ENCODE data around the gene ARL5A. TPM values are rescaled to one million over a fixed set of nuclear protein-coding genes. Genes with fewer than 3 reads are reported as not detected.

The ARL5A gene
- total RNA-seq, 2 donors from 2014 or later: 44.1 to 133 TPM

DNA sequence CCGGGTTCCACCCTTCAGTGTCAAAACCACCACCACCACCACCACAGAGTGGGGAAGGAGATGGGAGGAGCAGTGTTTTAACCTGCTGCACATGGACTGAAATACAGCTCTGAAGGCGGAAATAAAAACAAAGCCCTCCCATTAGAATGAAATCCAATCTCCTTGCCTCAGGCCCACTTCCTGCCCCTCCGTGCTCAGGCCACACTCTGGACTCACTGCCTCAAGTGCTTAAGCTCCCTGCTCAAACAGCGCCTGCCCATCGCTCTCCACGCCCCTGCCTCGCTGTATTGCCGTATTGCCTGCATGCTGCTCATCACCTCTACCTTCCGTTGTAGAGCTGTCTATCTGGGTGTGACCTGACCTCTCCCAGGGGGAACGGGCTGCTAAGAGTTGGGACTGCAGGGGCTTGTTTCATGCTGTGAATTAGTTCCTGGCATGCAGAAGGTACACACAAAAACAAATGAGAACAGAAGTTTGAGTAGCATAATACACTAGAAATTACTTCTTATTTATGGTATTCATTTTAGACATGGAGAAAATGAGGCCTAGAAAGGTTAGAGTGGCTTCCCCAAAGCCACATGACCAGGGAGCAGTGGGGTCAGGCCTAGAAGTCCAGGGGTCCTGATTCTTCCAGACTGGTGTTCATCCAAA lies 62.3 kb downstream of the ARL5A start:
- ATAC-seq (ENCODE audit: insufficient number of reproducible peaks, low FRiP score, low read depth): no peak

DNA sequence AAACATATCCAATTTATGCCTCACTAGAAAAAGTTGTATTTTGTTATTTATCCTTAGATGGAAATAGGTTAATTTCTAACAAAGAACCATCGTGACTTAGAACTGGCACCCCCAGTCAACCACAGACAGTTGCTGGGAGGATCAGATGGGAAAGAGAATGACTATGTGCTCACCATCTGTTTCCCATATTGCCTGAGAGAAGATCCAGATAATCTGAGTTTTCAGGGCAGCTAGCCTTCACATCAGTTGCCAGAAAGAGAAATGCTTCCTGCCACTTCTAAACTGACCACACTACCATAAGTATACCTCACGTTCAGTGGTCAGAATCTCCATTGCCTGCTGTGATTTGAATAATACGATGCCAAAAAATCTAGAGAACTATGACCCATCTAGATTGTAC lies 65.5 kb downstream of the ARL5A start:
- Histone ChIP-seq H3K27me3 (replicated peaks; ENCODE audit: insufficient read depth) (no peaks in the 10 kb centered on the region), H3K4me1 (ENCODE audit: control insufficient read depth in 1 of 2, low read depth in 2 of 2) (peaks cover 0 to 3% of the 10 kb centered on the region in 2 donors), H3K4me3 (no peak overlapping the region), H3K9me3 (no peaks in the 10 kb centered on the region), H3K36me3 (no peaks in the 10 kb centered on the region), H3K27ac (no peak overlapping the region)
- DNase-seq (ENCODE audit: low spot score) (no peak), ATAC-seq (ENCODE audit: insufficient number of reproducible peaks, low FRiP score, low read depth) (no peak)
- TF ChIP-seq, protein P1, sequence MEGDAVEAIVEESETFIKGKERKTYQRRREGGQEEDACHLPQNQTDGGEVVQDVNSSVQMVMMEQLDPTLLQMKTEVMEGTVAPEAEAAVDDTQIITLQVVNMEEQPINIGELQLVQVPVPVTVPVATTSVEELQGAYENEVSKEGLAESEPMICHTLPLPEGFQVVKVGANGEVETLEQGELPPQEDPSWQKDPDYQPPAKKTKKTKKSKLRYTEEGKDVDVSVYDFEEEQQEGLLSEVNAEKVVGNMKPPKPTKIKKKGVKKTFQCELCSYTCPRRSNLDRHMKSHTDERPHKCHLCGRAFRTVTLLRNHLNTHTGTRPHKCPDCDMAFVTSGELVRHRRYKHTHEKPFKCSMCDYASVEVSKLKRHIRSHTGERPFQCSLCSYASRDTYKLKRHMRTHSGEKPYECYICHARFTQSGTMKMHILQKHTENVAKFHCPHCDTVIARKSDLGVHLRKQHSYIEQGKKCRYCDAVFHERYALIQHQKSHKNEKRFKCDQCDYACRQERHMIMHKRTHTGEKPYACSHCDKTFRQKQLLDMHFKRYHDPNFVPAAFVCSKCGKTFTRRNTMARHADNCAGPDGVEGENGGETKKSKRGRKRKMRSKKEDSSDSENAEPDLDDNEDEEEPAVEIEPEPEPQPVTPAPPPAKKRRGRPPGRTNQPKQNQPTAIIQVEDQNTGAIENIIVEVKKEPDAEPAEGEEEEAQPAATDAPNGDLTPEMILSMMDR (IDR thresholded peaks at IDR 0.05): no peak

More for the DNA sequence above, 62.3 kb downstream of the ARL5A start:
- Histone ChIP-seq H3K4me1 (ENCODE audit: control insufficient read depth in 1 of 2, low read depth in 2 of 2) (no peaks in the 10 kb centered on the region), H3K27me3 (replicated peaks; ENCODE audit: insufficient read depth) (no peaks in the 10 kb centered on the region), H3K36me3 (no peaks in the 10 kb centered on the region), H3K9me3 (peaks cover 2% of the 10 kb centered on the region), H3K27ac (no peak overlapping the region), H3K4me3 (no peak overlapping the region)
- no peak for DNase-seq (ENCODE audit: low spot score)
- TF ChIP-seq, protein P1 (IDR thresholded peaks at IDR 0.05): no peak

DNA sequence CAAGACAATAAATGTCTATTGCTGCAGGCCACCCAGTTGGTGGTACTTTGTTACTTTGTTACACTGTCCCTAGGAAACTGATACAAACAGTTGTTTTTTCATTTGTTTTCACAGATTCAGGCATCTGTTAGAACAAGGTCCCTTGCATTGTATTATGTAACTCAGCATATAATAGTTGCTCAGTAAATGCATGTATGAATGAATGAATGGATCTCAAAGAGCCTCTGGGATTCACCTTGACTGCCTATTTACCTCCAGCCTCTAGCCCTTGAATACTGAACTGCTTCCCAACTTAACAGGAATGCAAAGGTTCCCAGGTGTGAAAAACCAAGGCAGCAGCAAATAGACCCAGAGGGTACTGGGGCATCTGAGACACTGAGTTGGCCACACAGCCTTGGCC lies 66.5 kb downstream of the ARL5A start:
- H3K27me3 ChIP-seq (replicated peaks; ENCODE audit: insufficient read depth): no peaks in the 10 kb centered on the region
- H3K4me3 ChIP-seq: no peak overlapping the region
- H3K27ac ChIP-seq: no peak overlapping the region
- no peaks in the 10 kb centered on the region for H3K36me3 ChIP-seq
- DNase-seq (ENCODE audit: low spot score) (no peak), ATAC-seq (ENCODE audit: insufficient number of reproducible peaks, low FRiP score, low read depth) (no peak)
- no peaks in the 10 kb centered on the region for H3K9me3 ChIP-seq
- TF ChIP-seq, protein P1 (IDR thresholded peaks at IDR 0.05): no peak
- H3K4me1 ChIP-seq (ENCODE audit: control insufficient read depth in 1 of 2, low read depth in 2 of 2): peaks cover 0 to 4% of the 10 kb centered on the region in 2 donors

DNA sequence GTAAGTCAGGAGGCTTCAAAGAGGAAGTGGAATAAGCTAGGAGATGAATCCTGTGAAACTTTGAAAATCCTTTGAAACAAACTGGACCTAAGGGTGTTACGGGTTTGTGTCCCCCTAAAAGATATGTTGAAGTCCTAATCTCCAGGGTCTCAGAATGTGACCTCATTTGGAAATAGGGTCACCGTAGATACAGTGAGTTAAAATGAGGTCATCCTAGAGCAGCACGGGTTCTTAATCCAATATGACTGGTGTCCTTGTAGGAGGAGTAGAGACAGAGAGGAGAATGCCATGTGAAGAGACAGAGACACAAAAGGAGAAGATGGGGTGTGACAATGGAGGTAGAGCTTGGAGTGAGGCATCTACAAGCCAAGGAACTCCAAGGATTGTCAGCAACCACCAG lies 67.0 kb downstream of the ARL5A start:
- Histone ChIP-seq H3K27ac (no peak overlapping the region), H3K4me3 (no peak overlapping the region), H3K4me1 (ENCODE audit: control insufficient read depth in 1 of 2, low read depth in 2 of 2) (peaks cover 0 to 4% of the 10 kb centered on the region in 2 donors), H3K36me3 (no peaks in the 10 kb centered on the region), H3K27me3 (replicated peaks; ENCODE audit: insufficient read depth) (no peaks in the 10 kb centered on the region), H3K9me3 (no peaks in the 10 kb centered on the region)
- TF ChIP-seq, protein P1 (IDR thresholded peaks at IDR 0.05): no peak
- DNase-seq (ENCODE audit: low spot score) (no peak), ATAC-seq (ENCODE audit: insufficient number of reproducible peaks, low FRiP score, low read depth) (no peak)

DNA sequence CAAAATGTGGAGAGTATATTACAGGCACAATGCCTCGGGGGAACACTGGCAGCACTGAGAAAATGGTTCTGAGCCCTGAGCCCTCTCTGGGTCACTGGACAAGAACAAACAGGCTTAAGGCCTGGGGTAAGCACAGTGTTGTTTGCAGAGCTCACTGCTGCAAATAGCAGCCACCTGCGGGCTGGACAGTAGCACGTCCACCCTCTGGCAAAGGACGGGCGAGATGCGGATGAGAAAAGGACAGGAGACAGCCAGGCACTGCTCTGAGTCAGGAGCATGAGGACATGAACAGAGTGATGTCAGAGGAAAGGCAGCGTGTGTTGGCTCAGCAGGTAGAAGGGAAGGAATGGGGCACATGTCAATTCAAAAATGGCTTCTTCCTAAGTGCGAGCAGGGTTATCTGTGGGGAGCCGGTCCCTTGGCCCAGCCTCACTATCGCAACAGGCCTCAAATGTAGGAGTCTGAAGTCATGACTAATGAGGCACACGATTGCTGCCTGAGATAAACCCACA lies 68.0 kb downstream of the ARL5A start:
- no peak for ATAC-seq (ENCODE audit: insufficient number of reproducible peaks, low FRiP score, low read depth)
- no peak overlapping the region for H3K27ac ChIP-seq
- TF ChIP-seq, protein P1 (IDR thresholded peaks at IDR 0.05): no peak

More for the DNA sequence above, 68.0 kb downstream of the ARL5A start:
- no peak for DNase-seq (ENCODE audit: low spot score)
- Histone ChIP-seq H3K9me3 (no peaks in the 10 kb centered on the region), H3K36me3 (no peaks in the 10 kb centered on the region), H3K4me1 (ENCODE audit: control insufficient read depth in 1 of 2, low read depth in 2 of 2) (peaks cover 0 to 4% of the 10 kb centered on the region in 2 donors), H3K4me3 (no peak overlapping the region), H3K27me3 (replicated peaks; ENCODE audit: insufficient read depth) (no peaks in the 10 kb centered on the region)
